ENCODE data around the gene EIF1.

DNA sequence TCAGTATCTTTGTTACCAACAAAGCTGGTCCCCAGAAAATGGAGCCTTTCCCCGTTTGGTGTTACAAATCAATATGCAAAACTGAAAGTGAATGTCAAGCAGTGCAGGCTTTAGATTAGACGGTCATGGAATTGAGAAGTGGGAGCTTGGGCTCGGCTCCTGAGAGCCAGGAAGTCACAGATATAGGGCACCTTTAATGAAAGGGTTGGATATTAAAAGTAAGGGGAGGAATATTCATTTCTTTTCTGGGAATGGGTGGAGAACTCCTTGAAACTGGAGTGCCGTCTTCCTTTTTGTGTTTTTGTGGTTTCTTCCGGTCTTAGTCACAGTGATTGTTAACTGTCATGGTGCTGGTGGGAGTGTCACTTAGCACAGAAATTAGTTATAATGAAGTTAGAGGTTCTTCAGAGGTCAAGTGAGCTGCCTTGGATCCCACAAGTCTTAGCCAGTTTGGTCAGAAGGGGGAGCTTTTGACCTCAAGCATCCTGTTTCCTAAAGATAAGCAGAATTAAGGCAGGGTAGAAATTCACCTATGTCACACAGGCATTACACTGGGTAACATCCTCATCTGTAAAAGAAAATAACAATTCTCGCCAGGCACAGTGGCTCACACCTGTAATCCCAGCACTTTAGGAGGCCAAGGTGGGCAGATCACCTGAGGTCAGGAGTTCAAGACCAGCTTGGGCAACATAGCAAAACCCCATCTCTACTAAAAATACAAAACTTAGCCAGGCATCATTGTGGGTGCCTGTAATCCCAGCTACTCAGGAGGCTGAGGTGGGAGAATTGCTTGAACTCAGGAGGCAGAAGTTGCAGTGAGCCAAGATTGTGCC is 9.6 kb upstream of the EIF1 start:
- TF ChIP-seq, protein P1, sequence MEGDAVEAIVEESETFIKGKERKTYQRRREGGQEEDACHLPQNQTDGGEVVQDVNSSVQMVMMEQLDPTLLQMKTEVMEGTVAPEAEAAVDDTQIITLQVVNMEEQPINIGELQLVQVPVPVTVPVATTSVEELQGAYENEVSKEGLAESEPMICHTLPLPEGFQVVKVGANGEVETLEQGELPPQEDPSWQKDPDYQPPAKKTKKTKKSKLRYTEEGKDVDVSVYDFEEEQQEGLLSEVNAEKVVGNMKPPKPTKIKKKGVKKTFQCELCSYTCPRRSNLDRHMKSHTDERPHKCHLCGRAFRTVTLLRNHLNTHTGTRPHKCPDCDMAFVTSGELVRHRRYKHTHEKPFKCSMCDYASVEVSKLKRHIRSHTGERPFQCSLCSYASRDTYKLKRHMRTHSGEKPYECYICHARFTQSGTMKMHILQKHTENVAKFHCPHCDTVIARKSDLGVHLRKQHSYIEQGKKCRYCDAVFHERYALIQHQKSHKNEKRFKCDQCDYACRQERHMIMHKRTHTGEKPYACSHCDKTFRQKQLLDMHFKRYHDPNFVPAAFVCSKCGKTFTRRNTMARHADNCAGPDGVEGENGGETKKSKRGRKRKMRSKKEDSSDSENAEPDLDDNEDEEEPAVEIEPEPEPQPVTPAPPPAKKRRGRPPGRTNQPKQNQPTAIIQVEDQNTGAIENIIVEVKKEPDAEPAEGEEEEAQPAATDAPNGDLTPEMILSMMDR (conservative IDR thresholded peaks at IDR 0.05) = peak; percentile 28; the same call in 1 of the 2 replicates
- TF ChIP-seq EZH2 (IDR thresholded peaks at IDR 0.05; ENCODE audit: low read depth) = no peak
